ENCODE data around the gene MTMR8. TPM values are rescaled to one million over a fixed set of nuclear protein-coding genes. Genes with fewer than 3 reads are reported as not detected.
"Not testable (repeated sequence)": the region's sequence is repeated elsewhere in the genome, so short reads cannot be mapped to it uniquely, and the experiment has no call there.

MTMR8 gene
- total RNA-seq, 1 experiment from 2014 or later: 3.0 TPM

- no peak for DNase-seq
- H3K36me3 Mint-ChIP-seq (ENCODE audit: insufficient read depth, unreplicated experiment): no peaks in the 10 kb centered on the region
- H3K27ac Mint-ChIP-seq (ENCODE audit: unreplicated experiment): no peak overlapping the region
- BruUV-seq (replicated peaks): no TSS peak
- intact Hi-C loops (cut with micrococcal nuclease; ENCODE audit: unreplicated experiment): no loop called here
- H3K9me3 Mint-ChIP-seq (ENCODE audit: low read depth, unreplicated experiment): peaks cover 3% of the 10 kb centered on the region
- H3K4me3 Mint-ChIP-seq (ENCODE audit: low read depth, unreplicated experiment): no peak overlapping the region
- no peaks in the 10 kb centered on the region for H3K27me3 Mint-ChIP-seq (ENCODE audit: unreplicated experiment)
- TF ChIP-seq, protein P1, sequence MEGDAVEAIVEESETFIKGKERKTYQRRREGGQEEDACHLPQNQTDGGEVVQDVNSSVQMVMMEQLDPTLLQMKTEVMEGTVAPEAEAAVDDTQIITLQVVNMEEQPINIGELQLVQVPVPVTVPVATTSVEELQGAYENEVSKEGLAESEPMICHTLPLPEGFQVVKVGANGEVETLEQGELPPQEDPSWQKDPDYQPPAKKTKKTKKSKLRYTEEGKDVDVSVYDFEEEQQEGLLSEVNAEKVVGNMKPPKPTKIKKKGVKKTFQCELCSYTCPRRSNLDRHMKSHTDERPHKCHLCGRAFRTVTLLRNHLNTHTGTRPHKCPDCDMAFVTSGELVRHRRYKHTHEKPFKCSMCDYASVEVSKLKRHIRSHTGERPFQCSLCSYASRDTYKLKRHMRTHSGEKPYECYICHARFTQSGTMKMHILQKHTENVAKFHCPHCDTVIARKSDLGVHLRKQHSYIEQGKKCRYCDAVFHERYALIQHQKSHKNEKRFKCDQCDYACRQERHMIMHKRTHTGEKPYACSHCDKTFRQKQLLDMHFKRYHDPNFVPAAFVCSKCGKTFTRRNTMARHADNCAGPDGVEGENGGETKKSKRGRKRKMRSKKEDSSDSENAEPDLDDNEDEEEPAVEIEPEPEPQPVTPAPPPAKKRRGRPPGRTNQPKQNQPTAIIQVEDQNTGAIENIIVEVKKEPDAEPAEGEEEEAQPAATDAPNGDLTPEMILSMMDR (IDR thresholded peaks at IDR 0.05; ENCODE audit: unreplicated experiment): no peak
- no peaks in the 10 kb centered on the region for H3K4me1 Mint-ChIP-seq (ENCODE audit: low read depth, unreplicated experiment)
- CTCF ChIA-PET: no interaction called here
Measured at GRCh38 chrX:64428371-64428770, 33.1 kb upstream of the MTMR8 start.

DNA sequence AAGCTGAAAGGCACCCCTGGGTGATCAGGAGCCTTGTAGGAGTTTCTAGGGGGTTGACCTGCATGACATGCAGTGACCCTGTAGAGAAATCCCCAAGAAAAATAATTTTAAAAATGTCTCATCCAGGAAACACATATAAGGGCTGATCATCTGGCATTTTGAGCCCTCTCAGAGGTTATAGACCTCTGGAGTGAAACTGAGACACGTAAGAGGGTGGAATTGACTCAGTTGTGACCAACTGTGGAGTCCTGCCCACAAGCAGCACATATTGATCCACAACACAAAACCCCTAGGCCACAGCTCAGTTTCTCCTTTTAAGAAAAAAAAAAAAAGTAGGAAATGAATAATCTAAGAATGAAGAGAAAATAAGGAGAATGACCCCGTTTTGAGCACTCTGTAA is 32.5 kb upstream of the MTMR8 start:
- peaks cover 6% of the 10 kb centered on the region for H3K9me3 Mint-ChIP-seq (ENCODE audit: low read depth, unreplicated experiment)
- TF ChIP-seq, protein P1 (IDR thresholded peaks at IDR 0.05; ENCODE audit: unreplicated experiment): no peak
- no peak for DNase-seq
- no peaks in the 10 kb centered on the region for H3K4me1 Mint-ChIP-seq (ENCODE audit: low read depth, unreplicated experiment)
- no peaks in the 10 kb centered on the region for H3K36me3 Mint-ChIP-seq (ENCODE audit: insufficient read depth, unreplicated experiment)
- no peaks in the 10 kb centered on the region for H3K27me3 Mint-ChIP-seq (ENCODE audit: unreplicated experiment)
- no TSS peak for BruUV-seq (replicated peaks)
- no peak overlapping the region for H3K4me3 Mint-ChIP-seq (ENCODE audit: low read depth, unreplicated experiment)
- intact Hi-C loops (cut with micrococcal nuclease; ENCODE audit: unreplicated experiment): no loop called here
- CTCF ChIA-PET: no interaction called here
- no peak overlapping the region for H3K27ac Mint-ChIP-seq (ENCODE audit: unreplicated experiment)

GRCh38 chrX:64427281-64427680 is 32.0 kb upstream of the MTMR8 start:
- TF ChIP-seq, protein P1 (IDR thresholded peaks at IDR 0.05; ENCODE audit: unreplicated experiment): no peak
- intact Hi-C loops (cut with micrococcal nuclease; ENCODE audit: unreplicated experiment): no loop called here
- no peaks in the 10 kb centered on the region for H3K27me3 Mint-ChIP-seq (ENCODE audit: unreplicated experiment)
- CTCF ChIA-PET: no interaction called here
- no peaks in the 10 kb centered on the region for H3K4me1 Mint-ChIP-seq (ENCODE audit: low read depth, unreplicated experiment)
- no peak overlapping the region for H3K4me3 Mint-ChIP-seq (ENCODE audit: low read depth, unreplicated experiment)
- DNase-seq: no peak
- H3K27ac Mint-ChIP-seq (ENCODE audit: unreplicated experiment): no peak overlapping the region
- H3K36me3 Mint-ChIP-seq (ENCODE audit: insufficient read depth, unreplicated experiment): no peaks in the 10 kb centered on the region
- no TSS peak for BruUV-seq (replicated peaks)
- peaks cover 6% of the 10 kb centered on the region for H3K9me3 Mint-ChIP-seq (ENCODE audit: low read depth, unreplicated experiment)

DNA sequence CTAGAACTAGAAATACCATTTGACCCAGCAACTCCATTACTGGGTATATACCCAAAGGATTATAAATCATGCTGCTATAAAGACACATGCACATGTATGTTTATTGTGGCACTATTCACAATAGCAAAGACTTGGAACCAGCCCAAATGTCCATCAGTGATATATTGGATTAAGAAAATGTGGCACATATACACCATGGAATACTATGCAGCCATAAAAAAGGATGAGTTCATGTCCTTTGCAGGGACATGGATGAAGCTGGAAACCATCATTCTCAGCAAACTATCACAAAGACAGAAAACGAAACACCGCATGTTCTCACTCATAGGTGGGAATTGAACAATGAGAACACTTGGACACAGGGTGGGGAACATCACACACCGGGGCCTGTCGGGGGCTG is 14.5 kb upstream of the MTMR8 start:
- H3K4me1 Mint-ChIP-seq (ENCODE audit: low read depth, unreplicated experiment); H3K27me3 Mint-ChIP-seq (ENCODE audit: unreplicated experiment); DNase-seq; H3K4me3 Mint-ChIP-seq (ENCODE audit: low read depth, unreplicated experiment); H3K36me3 Mint-ChIP-seq (ENCODE audit: insufficient read depth, unreplicated experiment); H3K27ac Mint-ChIP-seq (ENCODE audit: unreplicated experiment); intact Hi-C loops (cut with micrococcal nuclease; ENCODE audit: unreplicated experiment); CTCF ChIA-PET; BruUV-seq (replicated peaks): not testable (repeated sequence)
- peaks cover 14% of the 10 kb centered on the region for H3K9me3 Mint-ChIP-seq (ENCODE audit: low read depth, unreplicated experiment)

DNA sequence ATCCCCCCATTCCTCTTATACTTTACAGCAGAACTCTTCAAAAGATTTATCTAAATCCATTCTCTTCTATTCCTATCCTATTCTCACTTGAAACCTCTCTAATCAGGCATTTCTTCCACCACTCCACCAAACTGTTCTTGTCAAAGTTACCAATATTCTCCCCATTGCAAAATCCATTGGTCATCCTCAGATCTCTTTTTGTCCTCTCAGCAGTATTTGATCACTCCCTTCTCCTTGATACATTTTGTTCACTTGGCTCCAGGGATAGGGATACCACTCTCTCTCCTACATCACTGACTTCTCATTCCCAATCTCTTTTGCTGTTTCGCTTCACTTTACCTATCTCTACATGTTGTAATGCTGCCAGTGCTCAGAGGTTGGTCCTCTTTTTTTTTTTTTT is 2.8 kb upstream of the MTMR8 start:
- Mint-ChIP-seq H3K9me3 (ENCODE audit: low read depth, unreplicated experiment) (peaks cover 11% of the 10 kb centered on the region), H3K36me3 (ENCODE audit: insufficient read depth, unreplicated experiment) (peaks cover 14% of the 10 kb centered on the region), H3K27ac (ENCODE audit: unreplicated experiment) (no peak overlapping the region), H3K27me3 (ENCODE audit: unreplicated experiment) (no peaks in the 10 kb centered on the region), H3K4me1 (ENCODE audit: low read depth, unreplicated experiment) (peaks cover 9% of the 10 kb centered on the region), H3K4me3 (ENCODE audit: low read depth, unreplicated experiment) (no peak overlapping the region)
- CTCF ChIA-PET: no interaction called here
- no TSS peak for BruUV-seq (replicated peaks)
- DNase-seq: no peak
- TF ChIP-seq, protein P1 (IDR thresholded peaks at IDR 0.05; ENCODE audit: unreplicated experiment): no peak
- intact Hi-C loops (cut with micrococcal nuclease; ENCODE audit: unreplicated experiment): no loop called here

All from Calu3 (cell line).